ENCODE data around the gene A2M.

A2M gene

DNA sequence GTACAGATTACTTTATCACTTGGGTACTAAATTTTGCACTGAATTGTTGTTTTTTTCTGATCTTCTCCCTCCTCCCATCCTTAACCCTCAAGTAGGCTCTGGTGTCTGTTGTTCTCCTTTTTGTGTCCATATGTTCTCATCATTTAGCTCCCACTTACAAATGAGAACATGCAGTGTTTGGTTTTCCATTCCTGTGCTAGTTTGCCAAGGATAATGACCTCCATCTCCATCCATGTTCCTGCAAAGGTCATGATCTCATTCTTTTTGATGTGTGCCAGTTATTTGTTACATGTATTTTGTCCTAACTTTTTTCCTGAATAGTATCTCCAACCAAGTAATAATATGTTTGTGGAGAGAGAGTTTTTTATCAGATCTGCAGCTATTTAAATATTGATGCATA, 44.2 kb downstream of the A2M start:
- DNase-seq = no peak

DNA sequence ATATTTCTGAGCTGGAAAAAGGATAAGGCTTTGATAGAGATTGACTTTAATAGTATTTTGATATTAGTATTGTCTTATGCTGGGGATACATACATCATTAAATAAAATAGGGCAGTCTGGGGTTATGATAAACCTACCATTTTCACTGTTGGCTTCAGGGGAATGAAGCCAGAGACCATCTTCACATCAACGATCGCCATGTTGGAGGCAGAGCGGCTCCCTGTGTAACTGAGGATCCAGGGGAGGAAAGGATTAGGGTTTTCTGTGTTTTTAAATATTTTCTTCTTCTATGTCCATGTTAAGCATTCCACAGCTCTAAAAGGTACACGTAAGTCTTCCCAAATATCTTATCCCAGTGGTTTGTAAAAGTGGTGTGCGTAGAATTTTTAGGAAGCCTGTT, 45.4 kb downstream of the A2M start:
- DNase-seq = no peak

DNA sequence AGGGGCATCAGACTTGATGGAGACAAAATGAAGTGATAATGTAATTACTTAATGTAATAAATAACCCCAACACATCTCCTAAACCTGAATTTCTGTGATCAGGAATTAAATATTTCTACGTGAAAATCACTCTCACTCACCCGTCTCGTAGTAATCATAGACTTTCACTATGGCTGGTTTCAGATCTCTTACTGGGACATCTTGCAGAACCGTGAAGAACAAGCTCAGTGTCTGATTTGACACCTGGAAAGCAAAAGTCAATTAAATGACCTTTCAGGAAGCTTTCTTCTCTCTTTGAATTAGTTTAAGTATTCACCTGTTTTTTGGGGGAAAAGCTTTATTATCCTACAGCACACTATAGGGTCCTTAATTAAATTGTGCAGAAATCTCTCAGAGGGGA, 47.1 kb downstream of the A2M start:
- DNase-seq = no peak

DNA sequence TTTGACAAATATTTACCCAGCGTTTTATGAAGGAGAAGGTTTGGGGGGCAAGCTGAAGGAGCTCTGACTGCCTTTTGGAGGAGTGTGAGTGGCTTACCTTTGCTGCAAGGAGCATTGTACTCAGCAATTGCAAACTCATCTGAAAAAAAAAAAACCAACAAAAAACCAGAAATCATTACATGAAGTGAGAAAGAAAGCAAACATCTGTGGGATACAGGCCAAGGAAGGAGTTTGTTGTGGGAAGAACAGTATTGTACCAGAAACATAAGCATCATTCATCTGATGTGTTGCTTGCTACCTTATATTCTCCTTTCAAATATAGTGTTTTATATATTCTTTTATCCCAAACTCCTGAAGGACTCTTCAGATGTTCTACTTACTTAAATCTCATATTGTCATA, 47.6 kb downstream of the A2M start:
- DNase-seq = no peak

DNA sequence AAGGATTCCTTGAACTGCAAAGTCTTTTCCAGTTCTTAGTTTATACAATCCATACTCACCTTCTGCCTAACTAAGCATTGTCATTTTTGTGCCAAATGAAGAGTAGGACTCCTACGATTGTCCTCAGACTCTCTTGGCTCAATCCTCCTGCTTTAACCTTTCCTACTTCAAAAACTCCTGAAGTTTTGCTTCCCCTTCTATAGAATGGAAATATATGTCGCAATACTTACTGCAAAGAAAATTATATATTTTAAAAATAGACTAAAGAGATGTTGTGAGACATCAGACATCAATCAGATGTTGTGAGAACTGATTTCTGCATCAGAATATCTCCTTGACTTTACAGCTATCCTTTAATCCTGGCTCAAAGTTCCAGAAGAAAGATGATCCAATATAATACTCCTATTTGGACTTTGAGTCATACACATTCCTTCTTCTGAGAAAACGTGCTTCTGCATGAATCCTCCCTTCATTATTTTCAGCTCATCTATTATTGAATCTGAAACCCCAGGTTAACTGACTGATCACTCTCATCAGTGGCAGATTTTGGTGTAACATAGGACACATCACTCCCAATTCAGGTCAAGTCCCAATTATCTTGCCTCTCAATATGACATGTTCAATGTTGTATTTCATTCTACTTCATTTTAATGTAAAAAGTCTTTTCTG, 48.8 kb downstream of the A2M start:
- no peak for DNase-seq

DNA sequence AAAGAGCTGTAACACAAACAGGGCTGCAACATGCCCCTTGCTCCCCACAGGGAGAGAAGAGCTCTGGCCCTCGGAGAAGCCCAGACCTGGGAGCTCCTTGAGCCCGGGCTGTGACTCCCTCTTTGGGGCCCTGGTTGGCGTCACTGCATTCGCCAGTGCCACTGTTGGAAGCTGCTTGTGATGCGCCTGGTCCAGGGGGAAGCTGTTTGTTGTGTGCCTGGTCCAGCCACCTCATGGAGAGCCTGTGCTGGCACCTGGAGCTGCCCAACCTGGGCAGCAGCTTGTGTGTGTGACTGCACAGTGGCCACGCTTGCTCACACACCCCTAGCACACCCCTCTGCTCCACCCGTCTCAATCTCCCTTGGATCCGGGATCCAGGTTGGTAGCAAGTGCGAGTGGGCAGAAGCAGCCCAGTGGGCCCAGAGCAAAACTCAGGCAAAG, 49.5 kb downstream of the A2M start:
- no peak for DNase-seq

DNA sequence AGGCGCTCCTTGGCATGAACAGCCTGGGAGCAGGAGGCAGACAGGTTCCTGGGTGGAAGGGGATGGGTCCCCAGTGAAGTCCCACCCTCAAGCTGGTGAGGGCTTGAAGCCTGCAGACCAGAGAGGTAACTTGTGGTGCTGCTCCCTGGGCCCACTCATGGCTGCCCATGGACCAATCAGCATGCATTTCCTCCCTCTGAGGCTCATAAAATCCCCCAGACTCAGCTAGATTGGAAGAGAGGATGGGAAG, 50.2 kb downstream of the A2M start:
- no peak for DNase-seq

DNA sequence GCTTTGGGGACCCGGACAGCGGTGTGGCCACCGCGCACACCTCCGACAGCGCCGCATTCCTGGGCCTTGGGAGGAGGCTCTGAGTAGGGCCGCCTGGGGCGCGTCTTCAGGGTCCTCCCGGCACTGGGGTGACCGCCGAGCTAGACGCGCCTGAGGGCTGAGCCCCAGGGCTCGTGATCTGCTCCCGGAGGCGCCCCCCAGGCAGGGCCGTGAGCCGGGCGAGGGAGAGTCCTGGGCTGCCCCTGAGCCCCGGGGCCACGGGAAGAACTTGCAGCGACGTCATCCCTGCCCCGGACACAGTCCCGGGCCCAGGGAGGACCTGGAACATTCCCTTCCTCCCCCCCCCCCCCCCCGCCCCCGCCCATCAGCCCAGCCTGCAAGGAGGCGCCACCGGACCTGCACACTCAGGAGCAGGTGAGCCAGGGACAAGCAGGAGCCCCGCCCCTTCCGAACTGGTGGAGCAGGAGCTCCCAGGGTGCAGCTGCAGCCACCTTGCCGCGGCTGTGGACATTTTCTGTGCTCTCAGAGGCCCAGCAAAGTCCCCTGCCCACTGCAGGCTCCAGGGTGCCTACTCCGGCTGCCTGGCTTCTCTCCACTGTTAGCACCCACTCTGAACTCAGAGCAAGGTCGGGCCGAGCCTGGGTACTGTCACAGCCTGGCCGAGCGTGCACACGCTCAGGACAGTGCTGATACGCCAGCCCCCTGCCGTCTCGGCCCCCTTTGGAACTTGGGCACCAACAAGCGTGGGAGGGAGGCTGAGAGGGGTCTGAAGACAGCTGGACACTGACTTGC, 50.7 kb downstream of the A2M start:
- DNase-seq = peak; percentile 76

DNA sequence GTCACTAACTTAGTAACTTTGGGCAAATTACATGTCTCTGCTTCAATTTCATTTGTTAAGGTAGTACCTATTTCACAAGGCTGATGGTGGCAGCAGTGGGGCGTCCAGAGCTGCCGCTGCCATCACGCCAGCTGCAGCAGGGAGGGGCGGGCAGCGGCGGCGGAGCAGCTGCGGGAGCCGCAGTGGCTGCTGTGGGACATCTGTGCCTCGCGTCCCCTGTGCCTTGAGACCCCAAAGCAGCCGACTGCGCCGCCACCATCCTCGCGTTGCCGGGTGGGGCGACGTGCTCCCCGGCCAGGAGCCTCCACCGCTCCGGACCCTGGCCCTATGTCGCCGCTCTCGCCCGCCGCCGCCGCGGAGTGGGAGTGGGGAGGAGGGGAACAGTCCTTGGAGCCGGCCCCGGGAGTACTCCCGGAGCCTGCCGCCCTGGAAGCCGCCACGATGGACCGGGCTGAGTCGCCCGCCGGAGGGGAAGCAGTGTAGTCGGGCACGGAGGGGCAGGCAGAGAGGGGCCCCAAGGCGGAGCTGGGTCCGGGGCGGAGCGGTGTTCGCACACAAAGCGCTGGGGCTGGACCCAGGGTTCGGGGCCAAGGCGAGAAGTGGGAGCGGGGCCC, 51.4 kb downstream of the A2M start:
- DNase-seq = peak; percentile 56

DNA sequence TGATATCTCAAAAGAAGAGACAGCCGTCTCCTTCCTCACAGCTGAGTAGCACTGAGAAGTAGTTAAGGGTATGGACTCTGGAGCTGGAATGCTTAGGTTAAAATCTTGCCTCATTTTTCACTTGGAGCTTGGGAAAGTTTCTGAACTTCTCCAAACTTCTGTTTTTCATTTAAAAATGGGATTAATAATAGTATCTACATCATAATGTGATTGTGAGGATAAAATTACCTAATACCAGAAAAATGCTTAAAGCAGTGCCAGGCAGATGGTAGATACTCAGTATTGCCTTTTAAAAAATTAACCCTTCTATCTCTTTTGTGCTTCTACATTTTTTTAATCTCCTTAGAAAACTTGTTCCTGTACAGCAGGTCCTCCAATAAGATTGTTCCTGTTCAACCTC, 63.1 kb downstream of the A2M start:
- DNase-seq = no peak

DNA sequence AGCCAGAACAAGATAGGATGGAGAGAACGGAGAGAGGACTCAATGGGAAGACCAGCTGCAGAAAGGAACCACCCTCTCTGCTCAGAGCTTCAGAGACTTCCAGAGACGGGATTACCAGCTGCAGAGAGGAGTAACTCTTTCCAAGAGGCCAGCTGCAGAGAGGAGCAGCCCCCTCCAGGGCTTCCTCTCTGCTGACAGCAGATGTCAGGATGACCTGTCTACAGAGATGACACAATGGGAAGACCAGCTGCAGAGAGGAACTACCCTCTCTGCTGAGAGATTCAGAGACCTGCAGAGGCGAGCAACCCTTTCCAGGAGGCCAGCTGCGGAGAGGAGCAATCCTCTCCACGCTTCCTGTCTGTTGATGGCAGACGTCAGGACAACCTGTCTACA, 64.6 kb downstream of the A2M start:
- DNase-seq = no peak

DNA sequence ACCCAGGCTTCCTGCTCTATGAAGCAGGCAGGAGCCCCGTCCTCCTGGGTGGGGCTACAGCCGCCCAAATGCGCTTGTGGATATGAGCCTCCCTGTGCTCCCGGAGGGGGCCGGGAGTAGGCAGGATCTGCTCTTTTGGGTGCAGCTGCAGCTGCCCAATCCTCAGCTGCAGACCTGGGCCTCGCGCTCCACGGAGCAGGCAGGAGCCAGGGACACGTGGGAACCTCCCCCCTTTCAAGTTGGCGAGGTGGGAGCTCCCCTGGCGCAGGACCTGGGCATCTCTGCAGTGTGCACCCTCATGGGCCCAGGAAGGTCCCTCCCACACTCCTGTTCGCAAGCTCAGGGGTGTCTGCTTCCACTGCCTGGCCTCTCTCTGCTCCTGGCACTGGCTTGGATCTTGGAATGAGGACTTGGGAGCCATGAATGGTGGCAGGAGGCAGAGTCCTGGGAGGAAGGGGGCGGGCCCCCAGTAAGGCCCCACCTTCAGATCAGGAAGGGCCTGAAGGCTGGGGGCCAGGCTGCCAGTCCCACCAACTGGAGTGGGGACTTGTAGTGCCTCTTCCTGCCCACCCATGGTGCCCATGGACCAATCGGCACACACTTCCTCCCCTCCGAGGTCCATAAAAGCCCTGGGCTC, 65.1 kb downstream of the A2M start:
- no peak for DNase-seq

DNA sequence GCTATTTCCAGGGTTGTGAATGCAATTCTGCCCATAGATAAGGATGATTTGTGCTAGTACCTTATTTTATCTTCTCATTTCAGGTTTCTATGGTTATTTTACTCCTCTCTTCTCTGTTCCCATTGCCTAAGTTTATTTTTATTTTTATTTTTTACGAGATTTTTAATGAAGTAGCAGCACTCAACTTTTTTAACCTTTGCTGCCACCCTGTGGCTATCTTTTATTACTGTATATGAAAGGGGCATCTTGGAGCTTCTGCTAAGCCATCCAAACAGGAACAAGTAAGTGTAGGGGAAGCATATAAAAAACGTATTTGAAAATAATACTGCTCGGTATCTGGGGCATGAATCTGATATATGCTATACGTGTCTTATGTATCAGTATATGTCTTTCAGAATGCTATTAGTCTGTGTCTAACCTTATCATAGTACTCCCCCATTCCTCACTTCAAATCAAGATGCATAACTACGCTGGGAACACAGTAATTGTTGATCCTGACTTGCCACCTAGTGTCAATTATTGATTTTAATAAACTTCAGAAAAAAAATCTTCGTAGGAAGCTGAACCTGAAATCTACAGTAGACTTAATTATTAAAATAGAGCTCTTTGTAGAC, 66.1 kb downstream of the A2M start:
- DNase-seq = peak; percentile 23

DNA sequence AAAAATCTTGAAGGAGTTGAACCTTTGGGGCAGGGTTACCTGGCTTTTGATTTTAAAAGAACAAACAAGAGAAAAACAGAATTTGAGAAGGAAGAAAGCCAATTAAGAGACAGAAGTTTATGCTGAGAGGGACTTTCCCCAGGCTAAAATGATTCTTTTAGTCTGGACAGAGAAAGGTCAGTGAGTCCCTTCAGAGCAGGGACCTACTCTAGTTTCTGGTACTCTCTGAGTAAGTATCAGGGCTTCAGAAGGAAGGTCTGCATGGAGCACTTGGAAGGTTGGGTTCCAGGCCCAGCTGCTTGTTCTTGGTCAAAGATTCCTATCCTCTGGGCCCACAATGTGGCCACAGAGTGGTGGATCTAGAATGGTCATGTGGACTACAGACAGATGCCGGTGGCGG, 66.8 kb downstream of the A2M start:
- DNase-seq = no peak

DNA sequence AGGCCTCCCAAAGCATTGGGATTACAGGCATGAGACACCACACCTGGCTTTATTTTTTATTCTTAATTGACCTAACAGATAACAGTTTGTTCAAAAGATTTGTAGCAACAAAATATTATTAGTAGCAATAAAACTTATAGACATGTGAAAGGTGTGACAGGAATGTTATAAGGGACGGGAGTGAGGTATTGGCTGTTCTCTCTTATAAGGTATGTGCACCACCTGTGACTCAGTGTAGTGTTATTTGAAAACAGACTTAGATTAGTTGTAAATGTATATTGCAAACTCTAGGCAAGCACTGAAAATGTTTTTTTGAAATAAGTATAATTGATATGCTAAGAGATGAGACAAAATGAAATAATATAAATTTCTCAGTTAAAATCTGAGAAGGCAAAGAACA, 68.6 kb downstream of the A2M start:
- no peak for DNase-seq

DNA sequence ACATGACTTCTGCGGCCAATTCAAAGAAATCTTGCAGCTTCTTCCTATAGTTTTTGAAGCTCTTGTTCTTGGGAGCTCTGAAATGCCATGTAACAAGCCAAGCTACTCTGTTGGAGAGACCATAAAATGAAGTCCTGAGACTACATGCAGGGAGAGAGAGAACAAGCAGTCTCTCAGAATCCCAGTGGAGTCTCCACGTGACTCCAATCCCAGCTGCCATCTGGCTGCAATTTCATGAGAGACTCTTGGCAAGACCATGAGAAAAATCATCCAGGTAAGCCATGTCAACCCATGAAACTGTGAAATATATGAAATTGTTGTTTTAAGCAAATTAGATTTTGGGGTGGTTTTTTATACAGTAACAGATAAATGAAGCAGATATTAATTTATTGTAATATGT, 72.0 kb downstream of the A2M start:
- no peak for DNase-seq

DNA sequence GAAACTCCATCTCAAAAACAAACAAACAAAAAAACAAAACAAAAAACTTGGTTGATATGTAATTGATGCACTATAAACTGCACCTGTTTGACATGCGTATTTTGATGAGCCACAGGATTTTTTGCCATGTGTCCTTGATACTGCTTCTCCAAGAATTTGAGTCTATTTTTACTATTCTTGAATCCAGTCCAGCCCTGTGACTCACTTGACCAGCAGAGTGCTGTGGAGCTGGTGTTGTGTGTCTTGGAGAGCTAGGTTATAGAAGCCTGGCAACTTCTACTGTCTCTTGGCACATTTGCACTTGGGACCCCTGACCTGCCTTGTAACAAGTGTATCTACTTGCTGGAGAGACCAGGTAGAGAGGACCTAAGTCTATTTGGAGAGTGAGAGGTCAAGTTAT, 74.4 kb downstream of the A2M start:
- no peak for DNase-seq

DNA sequence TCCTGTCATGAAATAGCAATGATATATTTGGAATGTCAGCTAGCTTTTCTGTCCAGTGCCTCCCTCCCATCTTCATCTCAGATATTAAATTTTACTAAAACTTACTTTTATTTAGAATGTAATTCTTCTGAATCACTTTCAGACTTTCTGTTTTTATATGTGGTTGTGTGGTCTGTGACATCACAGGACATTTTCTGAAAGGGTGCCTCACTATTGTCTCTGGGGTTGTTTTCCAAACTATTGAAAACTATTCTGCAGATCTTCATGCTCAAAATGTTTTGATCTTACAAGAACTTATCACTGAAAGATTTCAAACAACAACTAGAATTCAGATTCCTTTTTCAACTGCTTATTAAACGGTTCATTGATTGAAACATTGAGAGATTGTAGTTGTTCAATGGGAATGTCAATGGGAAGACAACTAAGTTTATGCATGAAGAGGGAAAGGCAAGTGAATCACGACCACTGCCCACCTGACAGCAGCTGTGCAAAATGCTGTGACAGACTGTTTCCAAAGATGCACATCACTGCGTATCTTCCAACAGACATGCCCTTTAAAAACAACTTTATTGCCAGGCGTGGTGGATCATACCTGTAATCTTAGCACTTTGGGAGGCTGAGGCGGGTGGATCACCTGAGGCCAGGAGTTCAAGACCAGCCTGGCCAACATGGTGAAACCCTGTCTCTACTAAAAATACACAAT, 75.1 kb downstream of the A2M start:
- no peak for DNase-seq

DNA sequence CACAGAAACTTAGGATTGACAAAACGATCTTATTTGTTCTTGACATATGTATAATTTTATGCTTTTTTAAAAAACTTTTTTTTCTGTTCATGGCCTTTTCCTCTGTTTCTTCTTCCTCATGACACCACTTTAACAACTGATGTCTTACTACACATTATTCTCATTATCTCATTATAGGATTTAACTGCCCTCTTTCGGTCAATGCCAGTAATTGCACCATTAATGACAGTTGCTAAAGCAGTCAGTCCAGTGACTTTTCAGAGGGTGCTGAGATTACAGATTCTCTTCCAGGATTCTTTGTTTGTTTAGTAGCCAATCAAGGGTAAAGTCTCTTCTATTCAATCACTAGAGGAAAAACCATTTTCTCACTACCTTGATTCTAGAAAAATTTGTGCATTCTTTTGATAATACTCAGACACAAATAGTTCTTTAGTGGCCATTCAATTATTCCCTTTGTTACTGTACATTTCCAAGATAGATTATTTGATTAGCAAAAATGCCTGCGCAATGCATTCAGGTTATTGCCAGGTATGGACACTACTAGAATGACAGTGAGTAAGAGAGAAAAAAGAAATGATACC, 76.2 kb downstream of the A2M start:
- peak; percentile 55 for DNase-seq

DNA sequence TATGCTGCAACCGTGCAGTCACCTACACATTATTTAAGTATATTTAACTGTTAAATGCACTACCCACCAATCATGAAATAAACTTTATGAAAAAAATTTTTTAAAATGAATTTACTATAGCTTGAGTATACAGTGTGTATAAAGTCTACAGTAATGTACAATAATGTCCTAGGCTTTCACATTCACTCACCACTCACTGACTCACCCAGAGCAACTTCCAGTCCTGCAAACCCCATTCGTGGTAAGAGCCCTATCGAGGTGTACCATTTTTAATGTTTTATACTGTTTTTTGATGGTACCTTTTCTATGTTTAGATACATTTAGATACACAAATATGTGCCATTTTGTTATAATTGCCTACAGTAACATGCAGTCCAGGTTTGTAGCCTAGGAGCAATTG, 78.3 kb downstream of the A2M start:
- DNase-seq = no peak

DNA sequence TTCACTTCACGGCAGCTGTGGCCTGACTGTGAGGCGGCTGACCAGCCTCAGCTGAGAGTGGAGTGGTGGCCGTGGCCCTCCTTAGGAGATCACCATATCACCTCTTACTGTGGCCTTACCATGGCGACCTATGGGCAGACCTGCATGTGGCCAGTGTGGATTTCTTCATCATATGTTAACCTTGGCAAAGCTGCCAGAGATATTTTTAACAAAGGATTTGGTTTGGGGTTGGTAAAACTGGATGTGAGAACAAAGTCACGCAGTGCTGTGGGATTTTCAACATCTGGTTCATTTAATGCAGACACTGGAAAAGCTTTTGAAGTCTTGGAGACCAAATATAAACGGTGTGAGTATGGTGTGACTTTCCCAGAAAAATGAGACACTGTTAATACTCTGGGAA, 79.5 kb downstream of the A2M start:
- no peak for DNase-seq

DNA sequence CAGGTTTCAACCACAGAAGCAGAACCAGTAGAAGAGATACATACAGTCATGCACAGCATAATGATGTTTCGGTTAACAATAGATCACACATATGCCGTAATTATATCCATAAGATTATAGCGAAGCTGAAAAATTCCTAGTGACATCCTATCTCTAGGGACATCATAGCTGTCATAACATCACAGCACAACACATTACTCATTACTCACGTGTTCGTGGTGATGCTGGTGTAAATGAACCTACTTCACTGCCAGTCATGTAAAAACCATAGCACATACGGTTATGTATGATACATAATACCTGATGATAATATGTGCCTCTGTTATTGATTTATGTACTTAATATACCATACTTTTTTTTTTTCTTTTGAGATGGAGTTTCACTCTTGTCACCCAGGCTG, 81.6 kb downstream of the A2M start:
- DNase-seq = no peak

Data from NCI-H510A treated with DMSO at 0.1 percent for 48 hours (cell line).